ENCODE results near the gene SLC25A43. TPM values are rescaled to one million over a fixed set of nuclear protein-coding genes. Genes with fewer than 3 reads are reported as not detected.
"Not testable (repeated sequence)": the region's sequence is repeated elsewhere in the genome, so short reads cannot be mapped to it uniquely, and the experiment has no call there.

Gene SLC25A43
- total RNA-seq, 4 donors from 2014 or later = 2.6 to 19.2 (median 9.9) TPM

DNA sequence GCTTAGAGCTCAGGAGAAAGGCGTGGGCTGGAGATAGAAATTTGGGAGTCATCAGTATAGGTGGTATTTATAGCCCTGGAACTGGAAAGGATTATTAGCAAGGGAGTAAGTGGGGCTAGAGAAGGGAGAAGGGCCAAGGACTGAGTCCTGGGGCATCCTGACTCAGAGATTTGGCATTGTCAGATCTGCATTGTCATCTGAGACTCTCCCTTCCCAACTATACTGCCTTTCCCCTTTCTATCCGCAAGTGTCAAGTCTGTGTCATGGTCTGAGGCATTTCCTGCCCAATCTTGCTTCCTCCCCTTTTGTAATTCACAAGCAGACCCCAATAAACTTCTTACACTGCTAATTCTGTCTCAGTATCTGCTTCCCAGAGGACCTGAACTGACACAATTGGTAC lies 24.4 kb upstream of the SLC25A43 start:
- Histone ChIP-seq H3K27me3 (no peaks in the 10 kb centered on the region), H3K4me3 (replicated peaks in 1 of 3) (no peak overlapping the region), H3K36me3 (no peaks in the 10 kb centered on the region), H3K9me3 (no peaks in the 10 kb centered on the region), H3K4me1 (no peaks in the 10 kb centered on the region), H3K27ac (no peak overlapping the region)
- no peak for DNase-seq
- TF ChIP-seq POLR2A (IDR thresholded peaks at IDR 0.05) = no peak
- TF ChIP-seq, protein P1, sequence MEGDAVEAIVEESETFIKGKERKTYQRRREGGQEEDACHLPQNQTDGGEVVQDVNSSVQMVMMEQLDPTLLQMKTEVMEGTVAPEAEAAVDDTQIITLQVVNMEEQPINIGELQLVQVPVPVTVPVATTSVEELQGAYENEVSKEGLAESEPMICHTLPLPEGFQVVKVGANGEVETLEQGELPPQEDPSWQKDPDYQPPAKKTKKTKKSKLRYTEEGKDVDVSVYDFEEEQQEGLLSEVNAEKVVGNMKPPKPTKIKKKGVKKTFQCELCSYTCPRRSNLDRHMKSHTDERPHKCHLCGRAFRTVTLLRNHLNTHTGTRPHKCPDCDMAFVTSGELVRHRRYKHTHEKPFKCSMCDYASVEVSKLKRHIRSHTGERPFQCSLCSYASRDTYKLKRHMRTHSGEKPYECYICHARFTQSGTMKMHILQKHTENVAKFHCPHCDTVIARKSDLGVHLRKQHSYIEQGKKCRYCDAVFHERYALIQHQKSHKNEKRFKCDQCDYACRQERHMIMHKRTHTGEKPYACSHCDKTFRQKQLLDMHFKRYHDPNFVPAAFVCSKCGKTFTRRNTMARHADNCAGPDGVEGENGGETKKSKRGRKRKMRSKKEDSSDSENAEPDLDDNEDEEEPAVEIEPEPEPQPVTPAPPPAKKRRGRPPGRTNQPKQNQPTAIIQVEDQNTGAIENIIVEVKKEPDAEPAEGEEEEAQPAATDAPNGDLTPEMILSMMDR (IDR thresholded peaks at IDR 0.05) = no peak
- intact Hi-C loops (cut with DNase I) = no loop called here
- WGBS, 2 donors = 91 to 94% methylated on average over 2 of the region's 2 CpGs

DNA sequence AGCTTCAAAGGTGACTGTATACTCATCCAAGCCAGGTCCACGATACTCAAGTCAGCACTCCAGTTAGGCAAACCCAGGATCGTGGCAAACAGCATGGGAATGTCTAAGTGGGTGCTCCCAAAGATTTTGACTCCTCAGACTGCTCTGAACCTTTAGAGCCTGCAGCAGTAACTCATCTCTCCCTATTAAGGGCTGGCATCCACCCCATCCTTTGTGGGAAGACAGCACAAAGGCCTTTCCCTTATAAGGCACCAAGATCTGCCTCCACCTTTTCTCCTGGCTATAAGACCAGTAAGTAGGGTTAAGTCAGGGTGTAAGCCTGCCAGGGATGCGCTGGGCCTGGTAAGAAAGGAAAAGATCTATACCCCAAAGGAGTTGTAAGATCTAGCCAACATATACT lies 23.6 kb upstream of the SLC25A43 start:
- no peak overlapping the region for H3K4me3 ChIP-seq (replicated peaks in 1 of 3)
- no peaks in the 10 kb centered on the region for H3K4me1 ChIP-seq
- WGBS, 2 donors = 59 to 93% methylated on average over 3 of the region's 3 CpGs
- TF ChIP-seq, protein P1 (IDR thresholded peaks at IDR 0.05) = no peak
- no peak for TF ChIP-seq POLR2A (IDR thresholded peaks at IDR 0.05)
- no peaks in the 10 kb centered on the region for H3K36me3 ChIP-seq
- intact Hi-C loops (cut with DNase I) = no loop called here
- H3K27me3 ChIP-seq = no peaks in the 10 kb centered on the region
- DNase-seq = no peak
- no peaks in the 10 kb centered on the region for H3K9me3 ChIP-seq
- no peak overlapping the region for H3K27ac ChIP-seq

DNA sequence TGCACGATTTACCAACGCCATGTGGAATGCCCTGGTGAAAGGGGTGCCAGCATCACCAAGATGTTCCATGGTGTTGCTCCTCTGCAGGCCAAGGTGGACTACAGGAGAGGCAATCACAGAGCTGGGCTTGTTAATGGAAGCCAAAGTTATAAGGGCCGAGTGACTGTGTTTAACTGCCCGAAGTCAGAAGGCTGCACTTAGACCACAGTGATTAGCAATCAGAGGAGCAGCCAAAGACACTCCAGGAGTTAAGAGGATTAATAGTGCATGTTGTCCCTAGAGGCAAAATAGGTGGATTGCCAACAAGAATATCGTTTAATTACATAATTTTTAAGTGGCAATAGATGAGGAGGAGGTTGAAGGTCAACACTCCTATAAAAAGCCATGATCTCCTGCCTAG lies 22.8 kb upstream of the SLC25A43 start:
- Histone ChIP-seq H3K4me3 (replicated peaks in 1 of 3) (no peak overlapping the region), H3K27ac (no peak overlapping the region), H3K9me3 (no peaks in the 10 kb centered on the region), H3K36me3 (no peaks in the 10 kb centered on the region), H3K27me3 (no peaks in the 10 kb centered on the region), H3K4me1 (no peaks in the 10 kb centered on the region)
- DNase-seq = no peak
- intact Hi-C loops (cut with DNase I) = no loop called here
- no peak for TF ChIP-seq POLR2A (IDR thresholded peaks at IDR 0.05)
- TF ChIP-seq, protein P1 (IDR thresholded peaks at IDR 0.05) = no peak
- WGBS, 2 donors = 38 to 71% methylated on average over 3 to 5 of the region's 5 CpGs

DNA sequence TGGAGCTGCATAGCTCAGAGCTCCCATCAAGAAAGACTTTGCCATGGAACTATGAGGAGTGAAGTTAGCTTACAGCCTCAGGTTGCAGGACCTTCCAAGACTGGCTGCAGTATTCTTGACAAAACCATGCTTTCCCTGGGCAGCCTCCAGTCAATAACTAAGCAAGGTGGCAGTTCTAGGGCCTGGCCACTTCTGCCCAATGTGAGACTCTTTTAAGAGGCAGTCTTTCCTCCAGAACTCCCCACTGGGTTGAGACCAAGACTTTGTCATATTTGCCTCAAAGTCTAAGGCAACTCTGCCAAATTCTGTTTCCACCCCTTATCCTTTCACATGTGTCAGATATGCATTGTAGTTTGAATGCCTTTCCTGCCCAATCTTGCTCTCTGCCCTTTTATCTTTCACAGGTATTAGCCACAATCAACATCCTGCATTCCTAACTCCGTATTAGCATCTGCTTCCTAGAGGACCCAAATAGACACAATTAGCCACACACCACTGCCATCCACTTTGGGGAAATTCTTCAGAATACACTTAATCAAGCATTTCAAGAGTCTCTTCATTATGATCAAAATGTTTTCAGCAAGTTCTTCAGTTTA lies 17.7 kb upstream of the SLC25A43 start:
- Histone ChIP-seq H3K4me1 (no peaks in the 10 kb centered on the region), H3K9me3 (no peaks in the 10 kb centered on the region)

DNA sequence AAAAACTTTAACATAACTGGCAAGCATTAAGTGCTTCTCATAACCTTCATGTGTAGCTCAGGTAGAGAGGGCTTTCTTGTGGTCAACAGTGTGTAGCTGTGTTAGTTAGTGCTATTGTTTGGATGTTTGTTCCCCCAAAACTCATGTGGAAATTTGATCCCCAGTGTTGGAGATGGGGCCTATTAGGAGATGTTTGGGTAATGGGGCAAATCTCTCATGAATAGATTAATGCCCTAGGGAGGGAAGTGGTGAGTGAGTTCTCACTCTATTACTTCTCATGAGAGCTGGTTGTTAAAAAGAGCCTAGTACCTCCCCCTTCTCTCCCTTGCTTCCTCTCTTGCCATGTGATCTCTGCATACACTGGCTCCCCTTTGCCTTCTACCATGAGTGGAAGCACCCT lies 16.5 kb upstream of the SLC25A43 start:
- H3K27me3 ChIP-seq = no peaks in the 10 kb centered on the region
- H3K4me1 ChIP-seq = no peaks in the 10 kb centered on the region
- DNase-seq = no peak
- intact Hi-C loops (cut with DNase I) = no loop called here
- no peak overlapping the region for H3K27ac ChIP-seq
- no peaks in the 10 kb centered on the region for H3K36me3 ChIP-seq
- H3K4me3 ChIP-seq (replicated peaks in 1 of 3) = no peak overlapping the region
- TF ChIP-seq, protein P1 (IDR thresholded peaks at IDR 0.05) = no peak
- TF ChIP-seq POLR2A (IDR thresholded peaks at IDR 0.05) = no peak
- no peaks in the 10 kb centered on the region for H3K9me3 ChIP-seq

More for the DNA sequence above, 17.7 kb upstream of the SLC25A43 start:
- no peak overlapping the region for H3K27ac ChIP-seq
- no peak for DNase-seq
- intact Hi-C loops (cut with DNase I) = no loop called here
- no peak overlapping the region for H3K4me3 ChIP-seq (replicated peaks in 1 of 3)
- TF ChIP-seq, protein P1 (IDR thresholded peaks at IDR 0.05) = no peak
- H3K36me3 ChIP-seq = no peaks in the 10 kb centered on the region
- H3K27me3 ChIP-seq = no peaks in the 10 kb centered on the region
- WGBS, 2 donors = 28 to 58% methylated on average over 1 of the region's 1 CpG

DNA sequence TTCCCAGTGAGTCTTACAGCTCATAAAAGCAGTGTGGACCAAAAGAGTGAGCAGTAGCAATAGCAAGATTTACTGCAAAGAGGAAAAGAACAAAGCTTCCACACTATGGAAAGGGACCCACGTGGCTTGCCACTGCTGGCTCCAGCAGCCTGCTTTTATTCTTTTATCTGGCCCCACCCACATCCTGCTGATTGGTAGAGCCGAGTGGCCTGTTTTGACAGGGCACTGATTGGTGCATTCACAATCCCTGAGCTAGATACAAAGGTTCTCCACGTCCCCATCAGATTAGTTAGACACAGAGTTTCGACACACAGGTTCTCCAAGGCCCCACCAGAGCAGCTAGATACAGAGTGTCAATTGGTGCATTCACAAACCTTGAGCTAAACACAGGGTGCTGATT lies 12.5 kb upstream of the SLC25A43 start:
- intact Hi-C loops (cut with DNase I); H3K27ac ChIP-seq; H3K4me1 ChIP-seq; DNase-seq; H3K27me3 ChIP-seq; H3K36me3 ChIP-seq; H3K4me3 ChIP-seq (replicated peaks in 1 of 3); H3K9me3 ChIP-seq: not testable (repeated sequence)
- 79 to 100% methylated on average over 1 to 3 of the region's 4 CpGs for WGBS, 2 donors

DNA sequence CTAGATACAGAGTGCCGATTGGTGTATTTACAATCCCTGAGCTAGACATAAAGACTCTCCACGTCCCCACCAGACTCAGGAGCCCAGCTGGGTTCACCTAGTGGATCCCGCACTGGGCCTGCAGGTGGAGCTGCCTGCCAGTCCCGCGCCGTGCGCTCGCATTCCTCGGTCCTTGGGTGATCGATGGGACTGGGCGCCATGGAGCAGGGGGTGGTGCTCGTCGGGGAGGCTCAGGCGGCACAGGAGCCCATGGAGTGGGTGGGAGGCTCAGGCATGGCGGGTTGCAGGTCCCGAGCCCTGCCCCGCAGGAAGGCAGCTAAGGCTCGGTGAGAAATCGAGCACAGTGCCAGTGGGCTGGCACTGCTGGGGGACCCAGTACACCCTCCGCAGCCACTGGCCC lies 11.7 kb upstream of the SLC25A43 start:
- H3K36me3 ChIP-seq; intact Hi-C loops (cut with DNase I); H3K4me1 ChIP-seq; H3K4me3 ChIP-seq (replicated peaks in 1 of 3); H3K27ac ChIP-seq; DNase-seq; H3K9me3 ChIP-seq; H3K27me3 ChIP-seq: not testable (repeated sequence)
- WGBS, 2 donors = 80 to 98% methylated on average over 1 to 13 of the region's 20 CpGs

Data from thyroid gland (tissue), 4 donors.